Retinal pigment epithelial cell (primary cell): ENCODE measurements around the gene ERCC4.

ENCODE experiments used
- DNase-seq: peaks from one replicate; pipeline ENCODE4 v3.0.0-alpha.2; 2010; ENCODE audit warnings: low read depth
- H3K4me3 ChIP-seq: 2 replicates; pipeline ENCODE4 v1.5.1; 2011; ENCODE audit warnings: mild to moderate bottlenecking, low read length, control low read depth, moderate library complexity
- TF ChIP-seq, protein P1 (sequence below): conservative IDR thresholded peaks from 2 replicates; pipeline ENCODE4 v1.5.1; 2011; ENCODE audit warnings: low read depth, low read length, control low read depth, inconsistent platforms

Gene ERCC4

DNA sequence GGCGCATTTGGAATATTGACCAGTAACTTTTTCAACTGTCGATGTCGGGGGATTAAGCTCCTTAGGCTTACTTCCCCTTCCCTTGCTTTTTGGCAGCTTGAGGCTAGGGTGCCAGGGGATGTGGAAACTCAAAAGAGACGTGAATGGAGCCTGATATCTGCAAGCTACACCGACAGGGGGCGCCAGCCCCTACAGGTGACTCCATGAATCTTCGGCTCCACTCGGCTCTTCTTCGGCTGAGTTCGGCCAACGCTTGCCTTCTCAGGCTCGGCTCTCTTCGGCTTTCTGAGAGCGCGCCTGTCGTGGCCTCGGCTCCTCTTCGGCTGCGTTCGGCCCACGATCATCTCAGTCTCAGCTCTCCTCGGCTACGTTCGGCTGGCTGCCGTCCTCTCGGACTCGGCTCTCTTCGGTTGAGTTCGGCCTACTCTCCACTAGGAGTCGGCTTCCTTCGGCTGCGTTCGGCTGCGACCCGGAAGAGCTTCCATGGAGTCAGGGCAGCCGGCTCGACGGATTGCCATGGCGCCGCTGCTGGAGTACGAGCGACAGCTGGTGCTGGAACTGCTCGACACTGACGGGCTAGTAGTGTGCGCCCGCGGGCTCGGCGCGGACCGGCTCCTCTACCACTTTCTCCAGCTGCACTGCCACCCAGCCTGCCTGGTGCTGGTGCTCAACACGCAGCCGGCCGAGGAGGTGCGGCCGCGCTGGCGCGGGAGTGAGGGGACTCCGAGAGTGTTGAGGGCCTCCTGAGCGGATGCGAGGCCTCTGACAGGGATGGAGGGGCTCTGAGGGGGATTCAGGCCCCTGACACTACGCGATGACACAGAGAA is at the start of gene ERCC4:
Gene ERCC4 (plus strand): TSS at position 472 of the 827 bp plus-strand sequence. CDS start 12 bp downstream, at position 484.
- TF ChIP-seq, protein P1, sequence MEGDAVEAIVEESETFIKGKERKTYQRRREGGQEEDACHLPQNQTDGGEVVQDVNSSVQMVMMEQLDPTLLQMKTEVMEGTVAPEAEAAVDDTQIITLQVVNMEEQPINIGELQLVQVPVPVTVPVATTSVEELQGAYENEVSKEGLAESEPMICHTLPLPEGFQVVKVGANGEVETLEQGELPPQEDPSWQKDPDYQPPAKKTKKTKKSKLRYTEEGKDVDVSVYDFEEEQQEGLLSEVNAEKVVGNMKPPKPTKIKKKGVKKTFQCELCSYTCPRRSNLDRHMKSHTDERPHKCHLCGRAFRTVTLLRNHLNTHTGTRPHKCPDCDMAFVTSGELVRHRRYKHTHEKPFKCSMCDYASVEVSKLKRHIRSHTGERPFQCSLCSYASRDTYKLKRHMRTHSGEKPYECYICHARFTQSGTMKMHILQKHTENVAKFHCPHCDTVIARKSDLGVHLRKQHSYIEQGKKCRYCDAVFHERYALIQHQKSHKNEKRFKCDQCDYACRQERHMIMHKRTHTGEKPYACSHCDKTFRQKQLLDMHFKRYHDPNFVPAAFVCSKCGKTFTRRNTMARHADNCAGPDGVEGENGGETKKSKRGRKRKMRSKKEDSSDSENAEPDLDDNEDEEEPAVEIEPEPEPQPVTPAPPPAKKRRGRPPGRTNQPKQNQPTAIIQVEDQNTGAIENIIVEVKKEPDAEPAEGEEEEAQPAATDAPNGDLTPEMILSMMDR = peak; percentile 99
- H3K4me3 ChIP-seq = peak within 1 kb of the TSS; percentile 94
- peak; percentile 95 for DNase-seq

DNA sequence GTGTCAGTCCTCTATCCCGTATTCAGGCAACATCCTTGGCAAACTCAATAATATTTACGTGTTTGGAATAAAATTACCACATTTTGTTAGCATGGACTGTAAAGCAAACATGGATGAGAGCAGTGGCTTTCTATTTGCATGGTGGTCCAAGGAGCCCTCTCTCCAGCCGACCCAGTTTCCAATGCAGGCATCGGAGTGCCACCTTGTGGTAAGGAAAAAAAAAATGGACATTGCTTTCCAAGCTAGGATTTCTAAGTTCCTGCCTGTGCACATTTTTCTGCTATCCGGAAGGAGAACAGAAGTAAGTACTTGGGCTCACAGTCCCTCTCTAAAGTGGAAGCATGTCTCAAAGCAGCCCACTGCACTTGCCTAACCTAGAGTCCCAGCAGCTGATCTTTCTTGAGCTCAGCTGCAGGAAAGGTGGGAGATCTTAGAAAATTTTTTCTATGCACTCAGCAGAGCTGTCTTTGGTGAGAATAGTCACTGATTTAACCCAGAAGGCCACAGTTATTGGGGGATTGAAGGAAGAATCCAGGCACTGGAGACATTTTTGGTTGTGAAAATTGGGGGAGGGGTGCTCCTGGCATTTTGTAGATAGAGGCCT is 46.0 kb upstream of the ERCC4 start:
- H3K4me3 ChIP-seq = no peak overlapping the region
- DNase-seq = no peak

DNA sequence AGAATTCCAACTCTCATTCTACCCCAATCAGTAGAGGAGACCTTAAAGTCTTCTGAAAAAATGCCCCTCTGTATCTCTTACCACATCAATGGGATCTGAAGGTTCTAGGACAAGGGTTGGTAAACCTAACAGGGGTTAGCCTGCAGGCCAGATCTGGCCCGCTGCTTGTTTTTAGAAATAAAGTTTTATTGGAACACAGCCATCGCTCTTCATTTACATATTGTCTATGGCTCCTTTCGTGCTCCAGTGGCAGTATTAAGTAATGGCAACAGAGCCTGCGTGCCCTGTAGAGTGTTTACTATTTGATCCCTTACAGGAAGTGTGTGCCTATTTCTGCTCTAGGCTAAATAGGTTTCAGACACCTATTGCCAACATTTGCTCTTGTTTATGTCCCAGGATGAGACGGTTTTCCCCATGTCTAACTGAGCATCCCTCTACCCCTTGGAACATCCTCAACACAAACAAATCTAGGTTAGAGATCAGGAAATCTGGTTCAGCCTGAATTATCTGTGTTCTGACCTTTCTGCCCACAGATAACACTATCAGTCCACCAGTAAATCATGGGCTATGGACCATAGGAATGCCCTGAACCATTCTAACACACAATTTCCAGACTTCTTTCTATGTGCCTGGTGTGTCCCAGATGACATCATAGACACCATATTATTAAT is 44.2 kb upstream of the ERCC4 start:
- DNase-seq = no peak
- TF ChIP-seq, protein P1 = no peak

More for the DNA sequence above, 46.0 kb upstream of the ERCC4 start:
- TF ChIP-seq, protein P1 = peak; percentile 44

DNA sequence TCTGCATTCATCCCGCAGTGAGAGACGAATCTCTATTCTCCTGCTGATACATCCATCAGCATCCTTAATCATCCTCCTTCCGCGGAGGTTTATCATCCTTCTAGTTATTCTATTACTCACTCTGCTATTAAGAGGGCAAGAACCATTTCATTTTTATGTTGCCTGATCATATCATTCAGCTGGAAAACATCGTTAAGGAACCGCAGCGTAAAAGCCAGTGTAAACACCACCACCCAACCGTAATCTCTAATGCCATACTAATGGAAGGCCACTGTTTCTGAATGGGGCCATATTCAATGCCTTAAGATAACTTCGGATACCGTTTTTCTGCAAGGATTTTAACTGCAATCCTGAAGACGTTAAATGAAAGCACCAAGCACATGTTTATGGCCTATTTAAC is 36.7 kb upstream of the ERCC4 start:
- H3K4me3 ChIP-seq = no peak overlapping the region
- TF ChIP-seq, protein P1 = no peak
- no peak for DNase-seq

More for the DNA sequence above, 44.2 kb upstream of the ERCC4 start:
- H3K4me3 ChIP-seq = no peak overlapping the region

DNA sequence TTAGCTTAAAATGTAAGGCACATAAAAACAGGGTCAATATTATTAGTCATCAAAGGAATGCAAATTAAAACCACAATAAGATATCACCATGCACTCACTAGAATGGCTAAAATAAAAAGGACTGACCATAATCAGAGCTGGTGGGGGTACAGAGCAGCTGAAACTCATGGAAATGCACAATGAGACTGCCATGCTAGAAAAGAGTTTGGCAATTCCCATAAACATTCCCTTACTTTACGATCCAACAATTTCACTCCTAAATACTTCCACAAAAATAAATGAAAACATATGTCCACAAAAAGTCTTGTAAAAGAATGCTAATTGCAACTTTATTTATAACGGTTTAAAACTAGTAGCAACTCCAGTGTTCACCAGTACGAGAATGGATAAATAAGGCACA is 36.1 kb upstream of the ERCC4 start:
- TF ChIP-seq, protein P1 = no peak
- H3K4me3 ChIP-seq = no peak overlapping the region
- no peak for DNase-seq

DNA sequence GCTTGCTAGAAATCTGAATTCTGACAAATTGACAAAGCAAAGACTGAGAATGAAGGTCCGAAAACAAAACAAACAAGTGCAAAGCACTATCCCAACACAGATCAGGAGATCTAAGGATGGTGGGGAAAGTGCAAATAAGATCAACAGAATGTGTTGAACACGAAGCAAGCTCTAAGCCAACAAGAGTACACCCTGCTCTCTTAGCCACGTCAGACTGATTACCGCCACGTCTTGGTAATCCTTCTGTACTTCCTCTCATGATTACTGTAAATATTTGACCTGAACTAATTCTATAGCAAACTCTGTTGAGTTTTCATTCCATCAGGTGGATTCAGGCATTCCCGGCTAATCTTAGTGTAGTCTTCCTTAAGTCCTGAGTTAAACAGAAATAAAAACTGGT is 34.3 kb upstream of the ERCC4 start:
- H3K4me3 ChIP-seq = no peak overlapping the region
- TF ChIP-seq, protein P1 = no peak
- no peak for DNase-seq
